ENCODE data around the gene PCDHGA7. TPM values are rescaled to one million over a fixed set of nuclear protein-coding genes. Genes with fewer than 3 reads are reported as not detected.
"Not testable (repeated sequence)": the region's sequence is repeated elsewhere in the genome, so short reads cannot be mapped to it uniquely, and the experiment has no call there.

PCDHGA7 gene
- total RNA-seq, 2 experiments from 2014 or later = not detected

DNA sequence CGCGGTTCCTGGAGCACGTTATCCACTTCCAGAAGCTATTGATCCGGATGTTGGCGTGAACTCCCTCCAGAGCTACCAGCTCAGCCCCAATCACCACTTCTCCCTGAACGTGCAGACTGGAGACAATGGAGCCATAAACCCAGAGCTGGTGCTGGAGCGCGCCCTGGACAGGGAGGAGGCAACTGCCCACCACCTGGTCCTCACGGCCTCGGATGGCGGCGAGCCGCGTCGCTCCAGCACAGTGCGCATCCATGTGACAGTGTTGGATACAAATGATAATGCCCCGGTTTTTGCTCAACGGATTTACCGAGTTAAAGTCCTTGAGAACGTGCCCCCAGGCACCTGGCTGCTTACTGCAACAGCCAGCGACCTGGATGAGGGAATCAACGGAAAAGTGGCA, 20.8 kb downstream of the PCDHGA7 start:
- peaks cover 62% of the 10 kb centered on the region for H3K27me3 Mint-ChIP-seq
- no peak for DNase-seq
- CTCF ChIA-PET = interaction anchor here (0.6 to 1.5 kb wide), 12 partner anchors 10 to 207 kb away, joined by 3 to 15 read pairs (median 4); partner anchors contain the start of genes PCDHGA10, PCDHGA11 and PCDHGB7
- H3K9me3 Mint-ChIP-seq (ENCODE audit: low read depth) = peaks cover 12% of the 10 kb centered on the region
- POLR2A ChIA-PET = no interaction called here
- no peak for ATAC-seq
- H3K27ac Mint-ChIP-seq = no peak overlapping the region
- no peaks in the 10 kb centered on the region for H3K4me1 Mint-ChIP-seq
- H3K4me3 Mint-ChIP-seq = no peak overlapping the region
- H3K36me3 Mint-ChIP-seq (ENCODE audit: low read depth) = peaks cover 13% of the 10 kb centered on the region
- intact Hi-C loops (cut with DNase I, micrococcal nuclease) = loop anchor here in 1 of 2 experiments (10.0 kb wide), 1 partner anchor 529 kb away; the partner anchor contains the start of gene PCDHA12

DNA sequence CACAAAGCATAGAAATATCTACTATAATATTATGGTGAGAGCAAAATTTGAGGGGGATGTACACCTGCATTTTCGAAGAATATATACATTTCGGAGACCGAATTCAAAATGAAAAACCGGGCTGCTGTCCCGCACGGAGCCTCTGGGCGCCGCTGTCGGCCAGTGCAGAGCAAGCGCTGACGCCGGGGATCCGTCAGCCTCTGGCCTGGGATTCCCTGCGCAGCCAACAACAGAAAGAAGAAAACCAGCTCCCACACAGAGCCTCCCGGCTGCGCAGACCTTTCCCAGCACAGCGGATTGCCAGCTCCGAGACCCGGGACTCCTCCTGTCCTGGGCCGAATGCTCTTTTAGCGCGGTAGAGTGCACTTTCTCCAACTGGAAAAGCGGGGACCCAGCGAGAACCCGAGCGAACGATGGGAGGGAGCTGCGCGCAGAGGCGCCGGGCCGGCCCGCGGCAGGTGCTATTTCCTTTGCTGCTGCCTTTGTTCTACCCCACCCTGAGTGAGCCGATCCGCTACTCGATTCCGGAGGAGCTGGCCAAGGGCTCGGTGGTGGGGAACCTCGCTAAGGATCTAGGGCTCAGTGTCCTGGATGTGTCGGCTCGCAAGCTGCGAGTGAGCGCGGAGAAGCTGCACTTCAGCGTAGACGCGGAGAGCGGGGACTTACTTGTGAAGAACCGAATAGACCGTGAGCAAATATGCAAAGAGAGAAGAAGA, 25.4 kb downstream of the PCDHGA7 start, which contains the start of gene PCDHGB6:
TSS of gene PCDHGB6 (plus strand) at position 232 of the 716 bp plus-strand sequence. CDS start at position 414, 182 bp downstream.
- peaks cover 19% of the 10 kb centered on the region for H3K9me3 Mint-ChIP-seq (ENCODE audit: low read depth)
- peak; percentile 74 for DNase-seq

DNA sequence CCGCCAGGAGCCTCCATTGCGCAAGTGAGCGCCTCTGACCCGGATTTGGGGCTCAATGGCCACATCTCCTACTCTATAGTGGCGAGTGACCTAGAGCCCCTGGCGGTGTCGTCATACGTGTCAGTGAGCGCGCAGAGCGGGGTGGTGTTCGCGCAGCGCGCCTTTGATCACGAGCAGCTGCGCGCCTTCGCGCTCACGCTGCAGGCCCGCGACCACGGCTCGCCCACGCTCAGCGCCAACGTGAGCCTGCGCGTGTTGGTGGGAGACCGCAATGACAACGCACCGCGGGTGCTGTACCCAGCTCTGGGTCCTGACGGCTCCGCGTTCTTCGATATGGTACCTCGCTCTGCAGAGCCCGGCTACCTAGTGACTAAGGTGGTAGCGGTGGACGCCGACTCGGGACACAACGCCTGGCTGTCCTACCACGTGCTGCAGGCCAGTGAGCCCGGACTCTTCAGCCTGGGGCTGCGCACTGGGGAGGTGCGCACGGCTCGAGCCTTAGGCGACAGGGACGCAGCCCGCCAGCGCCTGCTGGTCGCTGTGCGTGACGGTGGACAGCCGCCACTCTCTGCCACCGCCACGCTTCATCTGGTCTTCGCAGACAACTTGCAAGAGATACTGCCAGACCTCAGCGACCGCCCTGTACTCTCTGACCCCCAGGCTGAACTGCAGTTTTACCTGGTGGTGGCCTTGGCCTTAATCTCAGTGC, 27.2 kb downstream of the PCDHGA7 start:
- no peak for ATAC-seq
- intact Hi-C loops (cut with DNase I, micrococcal nuclease) = loop anchor here (5.0 to 10.0 kb wide), 2 partner anchors 37 to 535 kb away; partner anchors contain the start of genes PCDHGA6 (in 2 of the 2), PCDHGB3 (in 2 of the 2) and PCDHA12 (in 1 of the 2)
- Mint-ChIP-seq H3K4me3 (no peak overlapping the region), H3K27ac (no peak overlapping the region), H3K36me3 (ENCODE audit: low read depth) (peaks cover 16% of the 10 kb centered on the region), H3K4me1 (peaks cover 8% of the 10 kb centered on the region), H3K9me3 (ENCODE audit: low read depth) (peaks cover 19% of the 10 kb centered on the region), H3K27me3 (peaks cover 63% of the 10 kb centered on the region)
- CTCF ChIA-PET = interaction anchor here (0.7 kb wide), 1 partner anchor 71 kb away, joined by 3 read pairs; no protein-coding TSS in a partner anchor
- POLR2A ChIA-PET = no interaction called here
- no peak for DNase-seq

More for the DNA sequence above, 25.4 kb downstream of the PCDHGA7 start, which contains the start of gene PCDHGB6:
- H3K27ac Mint-ChIP-seq, H3K4me1 Mint-ChIP-seq, POLR2A ChIA-PET: not testable (repeated sequence)
- Mint-ChIP-seq H3K36me3 (ENCODE audit: low read depth) (peaks cover 16% of the 10 kb centered on the region), H3K4me3 (peak within 1 kb of the TSS; percentile 48), H3K27me3 (peaks cover 60% of the 10 kb centered on the region)
- intact Hi-C loops (cut with DNase I, micrococcal nuclease) = loop anchor here (5.0 to 10.0 kb wide), 2 partner anchors 36 to 533 kb away; partner anchors contain the start of genes PCDHGA6 (in 2 of the 2), PCDHGB3 (in 2 of the 2) and PCDHA12 (in 1 of the 2)
- CTCF ChIA-PET = interaction anchor here (1.0 to 3.9 kb wide), 17 partner anchors 9 to 226 kb away, joined by 3 to 23 read pairs (median 4); partner anchors contain the start of genes DIAPH1, PCDHGA1, PCDHGA11 and PCDHGA12
- peak; percentile 80 for ATAC-seq

DNA sequence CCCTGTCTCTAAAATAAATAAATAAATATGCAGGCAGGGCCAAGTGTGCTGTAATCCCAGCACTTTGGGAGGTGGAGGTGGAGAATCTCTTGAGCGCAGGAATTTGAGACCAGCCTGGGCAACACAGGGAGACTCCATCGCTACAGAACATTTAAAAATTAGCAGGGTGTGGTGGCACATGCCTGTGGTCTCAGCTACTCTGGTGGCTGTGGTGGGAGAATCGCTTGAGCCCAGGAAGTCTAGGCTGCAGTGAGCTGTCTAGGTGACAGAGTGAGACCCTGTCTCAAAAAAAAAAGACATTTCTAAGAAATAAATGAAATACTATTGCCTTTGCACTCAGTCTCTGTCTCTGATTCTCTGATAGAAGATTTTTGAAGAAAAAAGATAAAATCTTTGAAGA, 29.0 kb downstream of the PCDHGA7 start:
- peaks cover 8% of the 10 kb centered on the region for H3K4me1 Mint-ChIP-seq
- H3K4me3 Mint-ChIP-seq = no peak overlapping the region
- H3K27me3 Mint-ChIP-seq = peaks cover 62% of the 10 kb centered on the region
- H3K9me3 Mint-ChIP-seq (ENCODE audit: low read depth) = peaks cover 16% of the 10 kb centered on the region
- ChIA-PET CTCF (interaction anchor here (1.8 to 3.8 kb wide), 3 partner anchors 10 to 198 kb away, joined by 5 to 23 read pairs (median 19); partner anchors contain the start of genes PCDHB13 and PCDHGA11), POLR2A (no interaction called here)
- no peak overlapping the region for H3K27ac Mint-ChIP-seq
- ATAC-seq (no peak), DNase-seq (no peak)
- peaks cover 21% of the 10 kb centered on the region for H3K36me3 Mint-ChIP-seq (ENCODE audit: low read depth)
- intact Hi-C loops (cut with DNase I, micrococcal nuclease) = no loop called here

DNA sequence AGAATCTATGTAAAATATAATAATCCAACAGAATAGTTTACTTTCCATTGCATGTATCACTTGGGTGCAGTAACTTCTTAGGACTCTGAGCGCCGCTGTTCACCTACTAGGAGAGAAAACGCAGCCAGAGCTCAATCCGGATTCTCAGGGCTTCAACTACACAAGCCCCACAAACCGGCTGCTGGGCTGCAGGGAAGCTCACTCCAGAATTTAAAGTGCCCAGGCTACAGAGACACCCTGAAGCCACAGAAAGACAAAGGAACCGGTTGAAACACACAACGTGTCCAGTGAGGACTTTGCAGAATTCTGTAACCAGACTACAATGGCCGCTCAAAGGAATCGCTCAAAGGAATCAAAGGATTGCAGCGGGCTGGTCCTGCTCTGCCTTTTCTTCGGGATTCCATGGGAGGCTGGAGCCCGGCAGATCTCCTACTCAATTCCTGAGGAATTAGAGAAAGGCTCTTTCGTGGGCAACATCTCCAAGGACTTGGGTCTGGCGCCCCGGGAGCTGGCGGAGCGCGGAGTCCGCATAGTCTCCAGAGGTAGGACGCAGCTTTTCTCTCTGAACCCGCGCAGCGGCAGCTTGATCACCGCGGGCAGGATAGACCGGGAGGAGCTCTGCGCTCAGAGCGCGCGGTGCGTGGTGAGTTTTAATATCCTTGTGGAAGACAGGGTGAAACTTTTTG, 30.5 kb downstream of the PCDHGA7 start, which contains the start of gene PCDHGA10:
TSS of gene PCDHGA10 (plus strand) at position 134 of the 686 bp plus-strand sequence. CDS start at position 323, 189 bp downstream.
- POLR2A ChIA-PET = no interaction called here
- peaks cover 23% of the 10 kb centered on the region for H3K36me3 Mint-ChIP-seq (ENCODE audit: low read depth)

DNA sequence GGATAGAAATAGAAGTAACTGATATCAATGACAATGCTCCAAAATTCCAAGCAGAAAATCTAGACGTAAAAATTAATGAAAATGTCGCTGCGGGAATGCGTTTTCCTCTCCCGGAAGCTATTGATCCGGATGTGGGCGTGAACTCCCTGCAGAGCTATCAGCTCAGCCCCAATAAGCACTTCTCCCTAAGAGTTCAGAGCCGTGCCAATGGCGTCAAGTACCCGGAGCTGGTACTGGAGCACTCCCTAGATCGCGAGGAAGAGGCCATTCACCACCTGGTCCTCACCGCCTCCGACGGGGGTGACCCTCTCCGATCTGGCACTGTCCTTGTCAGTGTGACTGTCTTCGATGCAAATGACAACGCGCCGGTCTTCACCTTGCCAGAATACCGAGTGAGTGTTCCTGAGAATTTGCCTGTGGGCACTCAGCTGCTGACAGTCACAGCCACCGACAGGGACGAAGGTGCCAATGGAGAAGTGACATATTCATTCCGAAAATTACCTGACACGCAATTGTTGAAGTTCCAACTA, 31.1 kb downstream of the PCDHGA7 start:
- POLR2A ChIA-PET = no interaction called here
- Mint-ChIP-seq H3K27me3 (peaks cover 65% of the 10 kb centered on the region), H3K4me3 (peak overlapping the region; percentile 62)

More for the DNA sequence above, 30.5 kb downstream of the PCDHGA7 start, which contains the start of gene PCDHGA10:
- peaks cover 63% of the 10 kb centered on the region for H3K27me3 Mint-ChIP-seq
- peaks cover 15% of the 10 kb centered on the region for H3K9me3 Mint-ChIP-seq (ENCODE audit: low read depth)
- peak within 1 kb of the TSS; percentile 62 for H3K4me3 Mint-ChIP-seq
- intact Hi-C loops (cut with DNase I, micrococcal nuclease) = loop anchor here (1.0 to 2.0 kb wide), 5 partner anchors 99 to 152 kb away; no protein-coding TSS in a partner anchor
- DNase-seq (peak; percentile 74), ATAC-seq (peak; percentile 76)
- no peak within 1 kb of the TSS for H3K27ac Mint-ChIP-seq
- CTCF ChIA-PET = interaction anchor here (0.6 to 3.8 kb wide), 33 partner anchors 8 to 200 kb away, joined by 3 to 46 read pairs (median 6); partner anchors contain the start of genes PCDHB13, PCDHGA11, PCDHGA12 and PCDHGA3
- H3K4me1 Mint-ChIP-seq = peaks cover 10% of the 10 kb centered on the region

DNA sequence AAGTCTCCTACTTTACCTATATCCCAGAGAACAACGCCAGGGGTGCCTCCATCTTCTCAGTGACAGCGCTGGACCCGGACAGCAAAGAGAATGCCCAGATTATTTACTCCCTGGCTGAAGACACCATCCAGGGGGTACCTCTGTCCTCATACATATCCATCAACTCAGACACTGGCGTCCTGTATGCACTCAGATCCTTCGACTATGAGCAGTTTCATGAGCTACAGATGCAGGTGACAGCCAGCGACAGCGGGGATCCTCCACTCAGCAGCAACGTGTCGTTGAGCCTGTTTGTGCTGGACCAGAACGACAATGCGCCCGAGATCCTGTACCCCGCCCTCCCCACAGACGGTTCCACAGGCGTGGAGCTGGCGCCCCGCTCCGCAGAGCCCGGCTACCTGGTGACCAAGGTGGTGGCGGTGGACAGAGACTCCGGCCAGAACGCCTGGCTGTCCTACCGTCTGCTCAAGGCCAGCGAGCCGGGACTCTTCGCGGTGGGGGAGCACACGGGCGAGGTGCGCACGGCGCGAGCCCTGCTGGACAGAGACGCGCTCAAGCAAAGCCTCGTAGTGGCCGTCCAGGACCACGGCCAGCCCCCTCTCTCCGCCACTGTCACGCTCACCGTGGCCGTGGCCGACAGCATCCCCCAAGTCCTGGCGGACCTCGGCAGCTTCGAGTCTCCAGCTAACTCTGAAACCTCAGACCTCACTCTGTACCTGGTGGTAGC, 32.2 kb downstream of the PCDHGA7 start:
- Mint-ChIP-seq H3K36me3 (ENCODE audit: low read depth) (peaks cover 29% of the 10 kb centered on the region), H3K9me3 (ENCODE audit: low read depth) (peaks cover 17% of the 10 kb centered on the region), H3K27me3 (peaks cover 64% of the 10 kb centered on the region)
- H3K27ac Mint-ChIP-seq; ATAC-seq; H3K4me1 Mint-ChIP-seq; H3K4me3 Mint-ChIP-seq; POLR2A ChIA-PET; intact Hi-C loops (cut with DNase I, micrococcal nuclease); DNase-seq: not testable (repeated sequence)
- CTCF ChIA-PET = interaction anchor here (0.8 to 3.4 kb wide), 5 partner anchors 16 to 143 kb away, joined by 3 to 46 read pairs (median 23); partner anchors contain the start of gene PCDHGA12

More for the DNA sequence above, 31.1 kb downstream of the PCDHGA7 start:
- Mint-ChIP-seq H3K27ac (no peak overlapping the region), H3K4me1 (peaks cover 10% of the 10 kb centered on the region), H3K9me3 (ENCODE audit: low read depth) (peaks cover 19% of the 10 kb centered on the region), H3K36me3 (ENCODE audit: low read depth) (peaks cover 28% of the 10 kb centered on the region)
- ATAC-seq = no peak
- no peak for DNase-seq
- intact Hi-C loops (cut with DNase I, micrococcal nuclease) = loop anchor here (1.0 to 2.0 kb wide), 5 partner anchors 99 to 151 kb away; no protein-coding TSS in a partner anchor
- CTCF ChIA-PET = interaction anchor here (0.7 to 3.8 kb wide), 31 partner anchors 8 to 200 kb away, joined by 3 to 46 read pairs (median 6); partner anchors contain the start of genes PCDHB13, PCDHGA11, PCDHGA12 and PCDHGA3

DNA sequence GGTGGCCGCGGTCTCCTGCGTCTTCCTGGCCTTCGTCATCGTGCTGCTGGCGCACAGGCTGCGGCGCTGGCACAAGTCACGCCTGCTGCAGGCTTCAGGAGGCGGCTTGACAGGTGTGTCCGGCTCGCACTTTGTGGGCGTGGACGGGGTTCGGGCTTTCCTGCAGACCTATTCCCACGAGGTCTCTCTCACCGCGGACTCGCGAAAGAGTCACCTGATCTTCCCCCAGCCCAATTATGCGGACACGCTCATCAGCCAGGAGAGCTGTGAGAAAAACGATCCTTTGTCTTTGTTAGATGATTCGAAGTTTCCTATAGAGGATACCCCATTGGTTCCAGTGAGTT, 32.7 kb downstream of the PCDHGA7 start:
- POLR2A ChIA-PET; intact Hi-C loops (cut with DNase I, micrococcal nuclease); ATAC-seq; H3K4me1 Mint-ChIP-seq; H3K27ac Mint-ChIP-seq; H3K4me3 Mint-ChIP-seq; DNase-seq: not testable (repeated sequence)
- CTCF ChIA-PET = interaction anchor here (1.6 to 3.4 kb wide), 3 partner anchors 12 to 77 kb away, joined by 4 to 23 read pairs (median 10); partner anchors contain the start of genes PCDHGA12, PCDHGA2 and PCDHGA9
- Mint-ChIP-seq H3K9me3 (ENCODE audit: low read depth) (peaks cover 19% of the 10 kb centered on the region), H3K36me3 (ENCODE audit: low read depth) (peaks cover 30% of the 10 kb centered on the region), H3K27me3 (peaks cover 67% of the 10 kb centered on the region)

DNA sequence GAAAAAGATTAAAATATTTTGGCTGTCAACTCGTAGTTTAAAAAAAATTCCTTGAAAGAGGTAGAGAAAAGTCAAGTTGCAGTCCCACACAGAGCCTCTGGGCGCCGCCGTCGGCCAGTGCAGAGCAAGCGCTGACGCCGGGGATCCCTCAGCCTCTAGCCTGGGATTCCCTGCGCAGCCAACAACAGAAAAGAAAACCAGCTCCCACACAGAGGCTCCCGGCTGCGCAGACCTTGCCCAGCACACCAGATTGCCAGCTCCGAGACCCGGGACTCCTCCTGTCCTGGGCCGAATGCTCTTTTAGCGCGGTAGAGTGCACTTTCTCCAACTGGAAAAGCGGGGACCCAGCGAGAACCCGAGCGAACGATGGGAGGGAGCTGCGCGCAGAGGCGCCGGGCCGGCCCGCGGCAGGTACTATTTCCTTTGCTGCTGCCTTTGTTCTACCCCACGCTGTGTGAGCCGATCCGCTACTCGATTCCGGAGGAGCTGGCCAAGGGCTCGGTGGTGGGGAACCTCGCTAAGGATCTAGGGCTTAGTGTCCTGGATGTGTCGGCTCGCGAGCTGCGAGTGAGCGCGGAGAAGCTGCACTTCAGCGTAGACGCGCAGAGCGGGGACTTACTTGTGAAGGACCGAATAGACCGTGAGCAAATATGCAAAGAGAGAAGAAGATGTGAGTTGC, 35.1 kb downstream of the PCDHGA7 start, which contains the start of gene PCDHGB7:
TSS of gene PCDHGB7 (plus strand) at position 184 of the 679 bp plus-strand sequence. CDS start at position 367, 183 bp downstream.
- CTCF ChIA-PET = interaction anchor here (0.6 to 2.8 kb wide), 16 partner anchors 9 to 1314 kb away, joined by 3 to 10 read pairs (median 5); partner anchors contain the start of genes PCDHGA12, PCDHGA9 and PCDHGB6
- peaks cover 29% of the 10 kb centered on the region for H3K9me3 Mint-ChIP-seq (ENCODE audit: low read depth)
- intact Hi-C loops (cut with DNase I, micrococcal nuclease) = loop anchor here (1.0 kb wide), 3 partner anchors 107 to 147 kb away; no protein-coding TSS in a partner anchor
- DNase-seq (peak; percentile 79), ATAC-seq (peak; percentile 75)
- peaks cover 40% of the 10 kb centered on the region for H3K36me3 Mint-ChIP-seq (ENCODE audit: low read depth)
- H3K4me1 Mint-ChIP-seq, H3K27ac Mint-ChIP-seq, POLR2A ChIA-PET: not testable (repeated sequence)
- peaks cover 75% of the 10 kb centered on the region for H3K27me3 Mint-ChIP-seq
- H3K4me3 Mint-ChIP-seq = peak within 1 kb of the TSS; percentile 62

Data from activated CD4-positive, alpha-beta T cell treated with anti-CD3 and anti-CD28 coated beads for 36 hours (primary cell).